Nephron progenitor cell (in vitro differentiated cells): ENCODE data around the gene TNFRSF14.
"Not testable (repeated sequence)": the region's sequence is repeated elsewhere in the genome, so short reads cannot be mapped to it uniquely, and the experiment has no call there.

Experiments used
- DNase-seq: peaks from one replicate; pipeline ENCODE4 v3.0.0; 2021
- H3K27ac Mint-ChIP-seq: 2 replicates; pipeline ENCODE4 v1.8.0; 2021; ENCODE audit warnings: mild to moderate bottlenecking, moderate library complexity, mixed read lengths
- H3K27me3 Mint-ChIP-seq: 2 replicates; pipeline ENCODE4 v1.8.0; 2021; ENCODE audit warnings: mild to moderate bottlenecking, low read depth, mixed read lengths; ENCODE audit not compliant: poor library complexity
- H3K36me3 Mint-ChIP-seq: 2 replicates; pipeline ENCODE4 v1.8.0; 2021; ENCODE audit warnings: low read depth, mixed read lengths
- H3K4me1 Mint-ChIP-seq: 2 replicates; pipeline ENCODE4 v1.8.0; 2021; ENCODE audit warnings: mixed read lengths
- H3K4me3 Mint-ChIP-seq: 2 replicates; pipeline ENCODE4 v1.8.0; 2021; ENCODE audit warnings: mild to moderate bottlenecking, moderate library complexity, mixed read lengths
- H3K9me3 Mint-ChIP-seq: 2 replicates; pipeline ENCODE4 v1.8.0; 2021; ENCODE audit warnings: mild to moderate bottlenecking, moderate library complexity, mixed read lengths
- TF ChIP-seq, protein P1 (sequence below): fragments of 200-600 bp; sonication (generic); IDR thresholded peaks from 2 replicates; pipeline ENCODE4 v1.5.0; 2021; ENCODE audit warnings: antibody characterized with exemption

The TNFRSF14 gene

GRCh38 chr1:2567083-2567679, 11.0 kb downstream of the TNFRSF14 start:
- Mint-ChIP-seq H3K4me1 (peaks cover 52% of the 10 kb centered on the region), H3K36me3 (no peaks in the 10 kb centered on the region), H3K9me3 (no peaks in the 10 kb centered on the region), H3K27ac (no peak overlapping the region), H3K27me3 (peaks cover 3% of the 10 kb centered on the region), H3K4me3 (no peak overlapping the region)
- TF ChIP-seq, protein P1, sequence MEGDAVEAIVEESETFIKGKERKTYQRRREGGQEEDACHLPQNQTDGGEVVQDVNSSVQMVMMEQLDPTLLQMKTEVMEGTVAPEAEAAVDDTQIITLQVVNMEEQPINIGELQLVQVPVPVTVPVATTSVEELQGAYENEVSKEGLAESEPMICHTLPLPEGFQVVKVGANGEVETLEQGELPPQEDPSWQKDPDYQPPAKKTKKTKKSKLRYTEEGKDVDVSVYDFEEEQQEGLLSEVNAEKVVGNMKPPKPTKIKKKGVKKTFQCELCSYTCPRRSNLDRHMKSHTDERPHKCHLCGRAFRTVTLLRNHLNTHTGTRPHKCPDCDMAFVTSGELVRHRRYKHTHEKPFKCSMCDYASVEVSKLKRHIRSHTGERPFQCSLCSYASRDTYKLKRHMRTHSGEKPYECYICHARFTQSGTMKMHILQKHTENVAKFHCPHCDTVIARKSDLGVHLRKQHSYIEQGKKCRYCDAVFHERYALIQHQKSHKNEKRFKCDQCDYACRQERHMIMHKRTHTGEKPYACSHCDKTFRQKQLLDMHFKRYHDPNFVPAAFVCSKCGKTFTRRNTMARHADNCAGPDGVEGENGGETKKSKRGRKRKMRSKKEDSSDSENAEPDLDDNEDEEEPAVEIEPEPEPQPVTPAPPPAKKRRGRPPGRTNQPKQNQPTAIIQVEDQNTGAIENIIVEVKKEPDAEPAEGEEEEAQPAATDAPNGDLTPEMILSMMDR = no peak
- DNase-seq = no peak

DNA sequence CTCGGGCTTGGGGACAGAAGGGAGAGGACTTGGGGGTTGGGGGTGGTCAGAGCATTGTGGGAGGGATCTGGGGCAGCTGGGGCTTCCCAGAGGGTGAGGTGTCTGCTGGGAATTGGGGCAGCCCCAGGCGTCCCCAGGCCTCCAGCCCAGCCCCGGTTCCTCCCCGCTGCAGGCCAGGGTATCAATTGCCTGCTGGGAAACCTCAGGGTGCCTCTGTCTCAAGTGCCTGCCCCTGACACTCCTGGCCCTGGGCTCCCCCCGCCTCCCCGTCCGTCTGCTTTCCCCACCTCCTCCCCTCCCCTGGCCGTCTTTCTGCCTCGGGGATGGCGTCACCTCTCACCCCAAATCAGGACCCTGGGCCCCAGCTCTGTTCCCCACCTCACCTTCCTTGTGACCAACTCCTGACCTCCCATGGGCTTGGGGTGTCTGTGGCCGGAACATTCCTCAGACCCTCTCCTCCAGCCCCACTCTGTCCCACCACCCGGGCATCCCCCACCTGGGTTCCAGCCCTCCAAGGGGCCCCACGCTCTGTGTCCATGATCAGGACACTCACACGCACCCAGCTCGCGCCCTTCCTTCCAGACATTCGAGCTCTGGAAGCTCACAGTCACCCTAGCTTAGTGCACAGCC, 12.1 kb downstream of the TNFRSF14 start:
- not testable (repeated sequence) for H3K9me3 Mint-ChIP-seq, H3K27ac Mint-ChIP-seq

DNA sequence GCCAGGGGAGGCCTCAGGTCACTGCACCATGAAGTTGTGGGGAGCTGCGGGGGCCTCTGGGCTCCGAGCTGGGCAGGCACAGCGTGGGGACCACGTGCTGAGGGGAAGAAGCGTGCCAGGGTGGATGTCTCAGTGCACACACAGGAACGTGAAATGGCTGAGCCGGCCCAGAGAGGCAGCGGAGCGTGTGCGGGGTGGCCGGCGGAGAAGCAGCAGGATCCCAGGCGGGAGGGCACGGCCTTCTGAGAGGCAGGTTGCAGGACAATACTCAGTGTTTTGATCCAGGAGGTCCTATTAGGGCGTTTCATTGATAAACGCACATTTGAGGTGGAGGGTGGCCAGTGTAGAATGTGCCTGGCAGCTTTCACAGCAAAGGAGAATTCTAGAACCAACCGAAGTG, 12.9 kb downstream of the TNFRSF14 start:
- H3K4me3 Mint-ChIP-seq = peak overlapping the region; percentile 40
- no peak overlapping the region for H3K27ac Mint-ChIP-seq
- no peaks in the 10 kb centered on the region for H3K36me3 Mint-ChIP-seq
- H3K4me1 Mint-ChIP-seq = peaks cover 40% of the 10 kb centered on the region
- TF ChIP-seq, protein P1 = no peak
- peaks cover 11% of the 10 kb centered on the region for H3K27me3 Mint-ChIP-seq
- DNase-seq = no peak
- peaks cover 17% of the 10 kb centered on the region for H3K9me3 Mint-ChIP-seq

More for the DNA sequence above, 12.1 kb downstream of the TNFRSF14 start:
- not testable (repeated sequence) for H3K36me3 Mint-ChIP-seq, H3K27me3 Mint-ChIP-seq, H3K4me3 Mint-ChIP-seq, DNase-seq
- peaks cover 47% of the 10 kb centered on the region for H3K4me1 Mint-ChIP-seq

GRCh38 chr1:2569703-2570102, 13.5 kb downstream of the TNFRSF14 start:
- Mint-ChIP-seq H3K27me3 (peaks cover 11% of the 10 kb centered on the region), H3K9me3 (peaks cover 20% of the 10 kb centered on the region), H3K4me1 (peaks cover 39% of the 10 kb centered on the region)
- H3K27ac Mint-ChIP-seq, H3K4me3 Mint-ChIP-seq, H3K36me3 Mint-ChIP-seq, DNase-seq: not testable (repeated sequence)

- Mint-ChIP-seq H3K27ac (no peak overlapping the region), H3K4me3 (no peak overlapping the region), H3K4me1 (peaks cover 33% of the 10 kb centered on the region), H3K9me3 (peaks cover 20% of the 10 kb centered on the region), H3K36me3 (no peaks in the 10 kb centered on the region), H3K27me3 (peaks cover 11% of the 10 kb centered on the region)
- TF ChIP-seq, protein P1 = no peak
- no peak for DNase-seq
These were observed 14.2 kb downstream of the TNFRSF14 start for GRCh38 chr1:2570332-2570731.

- Mint-ChIP-seq H3K4me1 (peaks cover 29% of the 10 kb centered on the region), H3K9me3 (peaks cover 20% of the 10 kb centered on the region)
These were observed 15.2 kb downstream of the TNFRSF14 start for GRCh38 chr1:2571348-2571747.

More at GRCh38 chr1:2571348-2571747, 15.2 kb downstream of the TNFRSF14 start:
- TF ChIP-seq, protein P1 = no peak
- no peaks in the 10 kb centered on the region for H3K36me3 Mint-ChIP-seq
- H3K4me3 Mint-ChIP-seq = no peak overlapping the region
- H3K27me3 Mint-ChIP-seq = peaks cover 8% of the 10 kb centered on the region
- no peak overlapping the region for H3K27ac Mint-ChIP-seq
- no peak for DNase-seq
